Measurements from ENCODE around the gene FAM83G. TPM values are rescaled to one million over a fixed set of nuclear protein-coding genes. Genes with fewer than 3 reads are reported as not detected.

Gene FAM83G
- total RNA-seq, 2 donors from 2014 or later = 24.2 to 27.0 TPM

- WGBS, 2 experiments (ENCODE audit: insufficient coverage in 1 of 2, insufficient read length in 1 of 2) = 93 to 94% methylated on average over 5 to 7 of the region's 7 CpGs
- Histone ChIP-seq H3K4me3 (ENCODE audit: low read length) (no peak overlapping the region), H3K27me3 (ENCODE audit: control insufficient read depth, insufficient read depth, low read length, poor library complexity, severe bottlenecking) (no peaks in the 10 kb centered on the region), H3K4me1 (ENCODE audit: control insufficient read depth, insufficient read depth, low read length) (no peaks in the 10 kb centered on the region), H3K9me3 (ENCODE audit: control insufficient read depth, low read length) (no peaks in the 10 kb centered on the region), H3K9ac (ENCODE audit: extremely low read depth, low read length, poor library complexity, severe bottlenecking) (no peak overlapping the region), H3K36me3 (ENCODE audit: control insufficient read depth, insufficient read depth, low read length) (no peaks in the 10 kb centered on the region), H3K27ac (ENCODE audit: low read depth, low read length) (no peak overlapping the region)
- Mint-ChIP-seq H3K4me3 (no peak overlapping the region), H3K27me3 (ENCODE audit: insufficient read depth) (no peaks in the 10 kb centered on the region), H3K36me3 (ENCODE audit: low read depth) (no peaks in the 10 kb centered on the region), H3K27ac (no peak overlapping the region), H3K9me3 (no peaks in the 10 kb centered on the region), H3K4me1 (peaks cover 20% of the 10 kb centered on the region)
- no peak for DNase-seq
- TF ChIP-seq, protein P1, sequence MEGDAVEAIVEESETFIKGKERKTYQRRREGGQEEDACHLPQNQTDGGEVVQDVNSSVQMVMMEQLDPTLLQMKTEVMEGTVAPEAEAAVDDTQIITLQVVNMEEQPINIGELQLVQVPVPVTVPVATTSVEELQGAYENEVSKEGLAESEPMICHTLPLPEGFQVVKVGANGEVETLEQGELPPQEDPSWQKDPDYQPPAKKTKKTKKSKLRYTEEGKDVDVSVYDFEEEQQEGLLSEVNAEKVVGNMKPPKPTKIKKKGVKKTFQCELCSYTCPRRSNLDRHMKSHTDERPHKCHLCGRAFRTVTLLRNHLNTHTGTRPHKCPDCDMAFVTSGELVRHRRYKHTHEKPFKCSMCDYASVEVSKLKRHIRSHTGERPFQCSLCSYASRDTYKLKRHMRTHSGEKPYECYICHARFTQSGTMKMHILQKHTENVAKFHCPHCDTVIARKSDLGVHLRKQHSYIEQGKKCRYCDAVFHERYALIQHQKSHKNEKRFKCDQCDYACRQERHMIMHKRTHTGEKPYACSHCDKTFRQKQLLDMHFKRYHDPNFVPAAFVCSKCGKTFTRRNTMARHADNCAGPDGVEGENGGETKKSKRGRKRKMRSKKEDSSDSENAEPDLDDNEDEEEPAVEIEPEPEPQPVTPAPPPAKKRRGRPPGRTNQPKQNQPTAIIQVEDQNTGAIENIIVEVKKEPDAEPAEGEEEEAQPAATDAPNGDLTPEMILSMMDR (conservative IDR thresholded peaks at IDR 0.05) = no peak
These were observed 10.9 kb upstream of the FAM83G start for GRCh38 chr17:19015428-19015827.

DNA sequence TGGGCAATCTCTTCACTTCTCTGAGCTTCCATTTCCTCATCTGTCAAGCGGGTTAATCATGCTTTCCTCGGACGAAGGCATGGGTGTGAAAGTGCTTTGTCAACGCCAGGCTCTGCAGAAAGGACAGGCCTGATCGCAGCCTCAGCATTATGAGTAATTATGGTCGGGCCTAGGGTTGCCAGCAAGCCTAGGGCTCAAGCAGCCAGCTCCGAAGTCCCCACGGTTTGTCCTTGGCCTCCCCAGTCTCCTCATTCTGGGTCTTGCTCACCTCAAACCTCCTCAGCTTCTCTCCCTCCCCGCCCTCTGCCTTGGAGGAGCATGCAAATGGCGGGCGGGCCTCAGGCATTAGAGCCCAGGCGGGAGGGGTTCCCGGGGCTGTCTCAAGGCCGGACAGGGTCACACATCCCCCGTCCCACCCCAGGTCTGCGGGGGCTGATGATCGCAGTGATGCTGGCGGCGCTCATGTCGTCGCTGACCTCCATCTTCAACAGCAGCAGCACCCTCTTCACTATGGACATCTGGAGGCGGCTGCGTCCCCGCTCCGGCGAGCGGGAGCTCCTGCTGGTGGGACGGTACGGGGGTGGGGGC, 10.2 kb upstream of the FAM83G start:
- H3K36me3 ChIP-seq (ENCODE audit: control insufficient read depth, insufficient read depth, low read length) = no peaks in the 10 kb centered on the region
- Mint-ChIP-seq H3K27me3 (ENCODE audit: insufficient read depth) (no peaks in the 10 kb centered on the region), H3K9me3 (no peaks in the 10 kb centered on the region), H3K4me3 (no peak overlapping the region), H3K4me1 (peaks cover 23% of the 10 kb centered on the region), H3K27ac (no peak overlapping the region), H3K36me3 (ENCODE audit: low read depth) (no peaks in the 10 kb centered on the region)
- TF ChIP-seq, protein P1 (conservative IDR thresholded peaks at IDR 0.05) = no peak
- H3K9me3 ChIP-seq (ENCODE audit: control insufficient read depth, low read length) = no peaks in the 10 kb centered on the region
- H3K4me1 ChIP-seq (ENCODE audit: control insufficient read depth, insufficient read depth, low read length) = no peaks in the 10 kb centered on the region
- WGBS, 2 experiments (ENCODE audit: insufficient coverage in 1 of 2, insufficient read length in 1 of 2) = 83 to 89% methylated on average over 10 to 29 of the region's 29 CpGs
- no peaks in the 10 kb centered on the region for H3K27me3 ChIP-seq (ENCODE audit: control insufficient read depth, insufficient read depth, low read length, poor library complexity, severe bottlenecking)
- DNase-seq = no peak
- H3K27ac ChIP-seq (ENCODE audit: low read depth, low read length) = no peak overlapping the region
- no peak overlapping the region for H3K9ac ChIP-seq (ENCODE audit: extremely low read depth, low read length, poor library complexity, severe bottlenecking)
- H3K4me3 ChIP-seq (ENCODE audit: low read length) = no peak overlapping the region

- no peaks in the 10 kb centered on the region for H3K36me3 Mint-ChIP-seq (ENCODE audit: low read depth)
- no peak overlapping the region for H3K27ac Mint-ChIP-seq
- Histone ChIP-seq H3K4me1 (ENCODE audit: control insufficient read depth, insufficient read depth, low read length) (no peaks in the 10 kb centered on the region), H3K27ac (ENCODE audit: low read depth, low read length) (no peak overlapping the region), H3K36me3 (ENCODE audit: control insufficient read depth, insufficient read depth, low read length) (no peaks in the 10 kb centered on the region), H3K27me3 (ENCODE audit: control insufficient read depth, insufficient read depth, low read length, poor library complexity, severe bottlenecking) (no peaks in the 10 kb centered on the region), H3K4me3 (ENCODE audit: low read length) (no peak overlapping the region), H3K9me3 (ENCODE audit: control insufficient read depth, low read length) (no peaks in the 10 kb centered on the region), H3K9ac (ENCODE audit: extremely low read depth, low read length, poor library complexity, severe bottlenecking) (no peak overlapping the region)
- H3K4me1 Mint-ChIP-seq = peaks cover 21% of the 10 kb centered on the region
- no peak for DNase-seq
- WGBS, 2 experiments (ENCODE audit: insufficient coverage in 1 of 2, insufficient read length in 1 of 2) = 85 to 100% methylated on average over 4 to 11 of the region's 11 CpGs
- no peaks in the 10 kb centered on the region for H3K27me3 Mint-ChIP-seq (ENCODE audit: insufficient read depth)
- H3K4me3 Mint-ChIP-seq = no peak overlapping the region
- TF ChIP-seq, protein P1 (conservative IDR thresholded peaks at IDR 0.05) = no peak
- H3K9me3 Mint-ChIP-seq = no peaks in the 10 kb centered on the region
These were observed 9.5 kb upstream of the FAM83G start for GRCh38 chr17:19013806-19014627.
